ENCODE measurements around the gene C3orf80.
A peak's percentile ranks its signal among the peaks of the same experiment; 100 is the strongest.

Gene C3orf80

DNA sequence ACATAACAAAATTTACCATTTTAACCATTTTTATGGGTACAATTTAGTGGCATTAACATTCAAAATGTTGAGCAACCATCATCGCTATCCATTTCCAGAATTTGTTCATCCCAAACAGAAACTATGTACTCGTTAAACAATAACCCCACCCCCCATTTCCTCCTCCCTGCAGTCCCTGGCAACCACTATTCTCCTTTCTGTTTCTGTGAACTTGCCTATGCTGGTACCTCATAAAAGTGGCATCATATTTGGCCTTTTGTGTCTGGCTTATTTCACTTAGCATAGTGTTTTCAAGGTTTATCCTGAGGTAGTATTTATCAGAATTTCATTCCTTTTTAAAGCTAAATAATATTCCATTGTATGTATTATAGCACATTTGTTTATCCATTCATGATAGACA lies 32.4 kb downstream of the C3orf80 start:
- H3K9me3 ChIP-seq (replicated peaks; ENCODE audit: low read length), result no peaks in the 10 kb centered on the region
- H3K36me3 ChIP-seq (ENCODE audit: insufficient read depth, low read length), result peaks cover 3% of the 10 kb centered on the region
- no peaks in the 10 kb centered on the region for H3K4me1 ChIP-seq (ENCODE audit: control insufficient read depth, insufficient read depth, low read length)
- H3K4me2 ChIP-seq (ENCODE audit: low read length), result no peak overlapping the region
- H3K27me3 ChIP-seq (ENCODE audit: control insufficient read depth, insufficient read depth, low read length), result no peaks in the 10 kb centered on the region
- H3K4me3 ChIP-seq (ENCODE audit: low read length), result no peak overlapping the region
- H3K9ac ChIP-seq (ENCODE audit: low read depth, low read length), result no peak overlapping the region

- Histone ChIP-seq H3K4me2 (ENCODE audit: low read length) (no peak overlapping the region), H3K9ac (ENCODE audit: low read depth, low read length) (no peak overlapping the region), H3K9me3 (replicated peaks; ENCODE audit: low read length) (no peaks in the 10 kb centered on the region), H3K36me3 (ENCODE audit: insufficient read depth, low read length) (peaks cover 3% of the 10 kb centered on the region), H3K4me1 (ENCODE audit: control insufficient read depth, insufficient read depth, low read length) (no peaks in the 10 kb centered on the region), H3K27me3 (ENCODE audit: control insufficient read depth, insufficient read depth, low read length) (no peaks in the 10 kb centered on the region), H3K4me3 (ENCODE audit: low read length) (no peak overlapping the region)
These were observed 34.4 kb downstream of the C3orf80 start for GRCh38 chr3:160259589-160259988.

- H3K4me3 ChIP-seq (ENCODE audit: low read length), result no peak overlapping the region
- H3K4me2 ChIP-seq (ENCODE audit: low read length), result peak overlapping the region; percentile 47
- peaks cover 3% of the 10 kb centered on the region for H3K36me3 ChIP-seq (ENCODE audit: insufficient read depth, low read length)
- H3K27me3 ChIP-seq (ENCODE audit: control insufficient read depth, insufficient read depth, low read length), result no peaks in the 10 kb centered on the region
- H3K9me3 ChIP-seq (replicated peaks; ENCODE audit: low read length), result no peaks in the 10 kb centered on the region
- no peaks in the 10 kb centered on the region for H3K4me1 ChIP-seq (ENCODE audit: control insufficient read depth, insufficient read depth, low read length)
- no peak overlapping the region for H3K9ac ChIP-seq (ENCODE audit: low read depth, low read length)
These were observed 35.5 kb downstream of the C3orf80 start for GRCh38 chr3:160260587-160261270.

DNA sequence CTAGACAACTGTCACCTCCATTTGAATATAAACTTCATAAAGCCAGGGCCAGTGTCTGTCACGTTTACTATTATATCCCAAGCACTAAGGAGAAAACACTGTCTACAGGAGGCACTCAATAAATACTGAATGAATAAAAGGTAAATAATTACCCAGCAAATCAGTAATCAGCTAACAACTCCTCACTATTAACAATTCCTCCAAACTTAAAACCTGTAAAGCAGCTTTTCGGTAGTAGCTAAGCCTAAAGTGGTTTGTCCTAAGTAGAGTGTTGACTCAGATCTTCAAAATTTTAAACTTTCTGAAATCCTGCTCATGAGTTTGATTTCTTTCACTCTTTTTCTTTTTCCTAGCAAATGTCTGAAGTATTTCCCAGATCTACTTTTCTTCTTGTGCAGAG lies 39.9 kb downstream of the C3orf80 start:
- no peaks in the 10 kb centered on the region for H3K9me3 ChIP-seq (replicated peaks; ENCODE audit: low read length)
- no peak overlapping the region for H3K4me2 ChIP-seq (ENCODE audit: low read length)
- H3K4me1 ChIP-seq (ENCODE audit: control insufficient read depth, insufficient read depth, low read length), result no peaks in the 10 kb centered on the region
- H3K36me3 ChIP-seq (ENCODE audit: insufficient read depth, low read length), result no peaks in the 10 kb centered on the region
- H3K27me3 ChIP-seq (ENCODE audit: control insufficient read depth, insufficient read depth, low read length), result no peaks in the 10 kb centered on the region
- no peak overlapping the region for H3K4me3 ChIP-seq (ENCODE audit: low read length)
- H3K9ac ChIP-seq (ENCODE audit: low read depth, low read length), result no peak overlapping the region

Data from skeletal muscle satellite cell (primary cell).